HG02610 (cell line): ENCODE results near the gene RAX.
"Not testable (repeated sequence)": the region's sequence is repeated elsewhere in the genome, so short reads cannot be mapped to it uniquely, and the experiment has no call there.

ENCODE experiments used
- ATAC-seq: cut with Tn5 transposase; IDR thresholded peaks from one replicate; pipeline ENCODE4 v1.9.1; 2021; ENCODE audit warnings: mild to moderate bottlenecking, moderate library complexity; ENCODE audit not compliant: unreplicated experiment

The RAX gene

DNA sequence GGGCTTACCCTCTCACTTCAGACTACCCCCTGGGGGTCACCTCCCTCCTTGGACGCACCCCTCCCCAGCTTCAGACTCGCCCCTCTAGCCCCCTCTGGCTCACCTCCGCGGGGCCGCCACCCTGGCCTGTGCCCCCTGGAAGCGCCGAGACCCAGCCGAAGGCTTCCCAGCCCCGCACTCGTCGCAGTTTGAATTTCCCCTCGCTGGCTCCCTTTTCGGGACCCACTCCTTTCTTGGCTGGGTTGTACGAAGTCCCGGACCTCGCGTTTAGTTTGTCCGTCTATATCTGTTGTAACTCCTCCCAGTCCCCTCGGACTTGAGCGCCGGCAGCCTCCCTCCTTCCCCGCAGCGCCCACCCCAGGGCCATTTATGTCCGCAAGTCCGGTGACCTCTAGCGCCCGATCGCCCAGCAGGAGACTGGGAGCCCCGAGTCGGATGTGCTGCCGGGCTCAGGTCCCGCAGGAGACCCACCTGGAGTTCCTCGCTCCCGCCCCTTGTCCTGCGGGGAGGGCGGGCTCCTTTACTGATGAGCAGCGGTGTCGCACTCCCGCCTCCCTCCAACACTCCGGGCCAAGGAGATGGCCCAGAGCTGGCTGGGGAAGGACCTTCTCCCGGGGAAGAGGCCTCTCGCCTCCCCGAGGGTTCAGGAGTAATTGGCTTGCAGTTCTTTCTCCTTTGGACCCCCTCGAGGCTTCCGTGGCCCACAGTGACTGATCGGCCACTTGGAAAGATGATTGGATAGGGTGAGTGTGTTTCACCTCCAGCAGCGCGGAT, 692 bp upstream of the RAX start:
- no peak for ATAC-seq

- ATAC-seq = no peak
Observed at GRCh38 chr18:59272221-59272888, 899 bp downstream of the RAX start.

- ATAC-seq = no peak
Observed at GRCh38 chr18:59271606-59272220, 1.5 kb downstream of the RAX start.

DNA sequence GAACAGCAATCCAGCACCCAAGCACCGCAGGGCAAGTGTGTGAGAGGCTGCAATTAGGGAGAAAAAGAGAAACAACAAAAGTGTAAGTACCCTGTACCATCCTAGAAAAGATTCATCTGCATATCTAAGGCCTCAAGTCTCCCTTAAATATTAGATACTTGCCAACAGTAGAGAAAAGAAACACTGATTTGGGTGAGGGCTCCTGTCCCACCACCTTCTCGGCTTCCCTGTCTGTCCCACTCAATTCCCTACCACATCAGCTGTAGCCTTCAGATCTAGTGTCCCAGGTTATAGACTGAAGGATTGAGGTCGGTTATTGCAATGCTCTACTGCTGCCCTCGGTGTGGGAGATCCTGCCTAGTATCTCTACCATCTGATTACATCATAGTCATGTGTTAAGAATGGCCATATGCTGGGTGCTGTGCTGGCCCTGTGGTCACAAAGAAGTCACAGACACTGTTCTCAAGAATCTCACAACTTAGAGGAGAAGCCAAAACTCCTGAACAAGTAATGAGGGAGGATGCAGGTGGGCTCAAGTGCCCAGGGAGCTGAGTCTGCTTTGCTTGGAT, 2.5 kb downstream of the RAX start:
- no peak for ATAC-seq

- ATAC-seq = no peak
Observed at GRCh38 chr18:59269563-59270119, 3.6 kb downstream of the RAX start.

DNA sequence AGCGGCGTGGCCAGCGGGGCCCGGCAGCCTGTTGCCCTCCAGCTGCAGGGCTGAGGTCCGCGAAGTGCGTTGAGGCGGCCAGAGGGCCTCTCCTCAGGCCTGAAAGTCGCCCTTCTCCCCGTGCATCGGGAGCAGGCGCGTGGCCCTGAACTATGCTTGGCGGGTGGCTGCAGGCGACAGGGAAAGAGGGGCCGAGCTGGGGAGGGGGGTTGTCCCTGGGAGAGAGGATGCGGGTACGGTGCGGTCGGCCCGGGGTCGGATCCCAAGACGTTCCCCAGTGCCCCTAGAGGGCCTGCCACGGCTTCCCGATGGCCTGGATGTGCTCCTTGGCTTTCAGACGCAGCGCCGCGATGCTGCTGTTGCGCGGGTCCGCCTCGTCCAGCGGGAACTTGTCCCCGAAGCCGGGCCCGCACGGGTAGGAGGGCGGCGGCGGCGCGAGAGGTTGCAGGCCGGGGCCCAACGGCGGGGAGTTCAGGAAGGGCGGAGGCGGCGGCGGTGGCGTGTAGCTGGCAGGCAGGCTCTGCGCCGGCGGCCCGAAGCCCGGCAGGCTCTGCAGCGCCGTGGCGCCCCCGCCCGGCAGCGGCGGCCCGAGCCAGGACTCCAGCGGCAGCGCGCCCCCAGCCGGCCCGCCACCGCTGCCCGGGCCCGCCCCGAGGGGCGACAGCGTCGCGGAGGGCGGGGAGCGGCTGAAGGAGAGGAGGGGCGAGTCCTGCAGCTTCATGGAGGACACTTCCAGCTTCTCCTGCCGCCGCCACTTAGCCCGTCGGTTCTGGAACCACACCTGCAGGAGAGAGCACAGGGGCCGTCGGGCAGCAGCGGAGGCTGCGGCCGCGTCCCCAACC, 4.3 kb downstream of the RAX start:
- peak; percentile 43 for ATAC-seq

GRCh38 chr18:59268127-59268720, 5.0 kb downstream of the RAX start:
- ATAC-seq = no peak

DNA sequence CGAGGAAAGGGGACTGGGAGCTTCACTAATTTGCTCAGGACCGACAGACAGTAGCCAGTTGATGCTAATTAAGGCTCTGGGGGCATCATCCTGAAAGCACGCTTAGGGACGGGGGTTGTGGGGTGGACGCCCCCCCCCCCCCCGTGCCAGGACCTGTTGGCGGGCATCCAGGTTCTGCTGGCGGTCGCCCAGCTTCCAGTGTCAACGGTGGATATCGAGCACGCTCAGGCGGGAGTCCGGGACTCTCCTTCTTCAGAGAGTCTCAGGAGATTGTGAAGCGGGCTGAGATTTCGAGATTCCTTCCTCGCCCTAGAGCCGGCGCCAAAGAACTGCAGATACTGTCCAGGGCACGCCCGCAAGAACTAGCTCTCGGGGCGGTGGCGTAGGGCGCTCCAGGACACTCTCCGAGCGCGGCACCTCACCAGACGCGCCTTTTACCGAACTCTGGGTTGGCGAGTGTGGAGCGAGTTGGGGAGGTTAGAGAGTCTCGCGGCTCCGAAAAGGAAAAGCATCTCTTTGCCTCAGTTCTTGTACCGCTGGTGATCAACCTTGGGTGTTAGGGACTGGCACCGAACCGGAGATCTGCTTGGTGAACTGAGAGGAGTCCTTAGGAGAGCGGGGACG, 5.6 kb downstream of the RAX start:
- no peak for ATAC-seq

- ATAC-seq = no peak
Observed at GRCh38 chr18:59266886-59267502, 6.3 kb downstream of the RAX start.

DNA sequence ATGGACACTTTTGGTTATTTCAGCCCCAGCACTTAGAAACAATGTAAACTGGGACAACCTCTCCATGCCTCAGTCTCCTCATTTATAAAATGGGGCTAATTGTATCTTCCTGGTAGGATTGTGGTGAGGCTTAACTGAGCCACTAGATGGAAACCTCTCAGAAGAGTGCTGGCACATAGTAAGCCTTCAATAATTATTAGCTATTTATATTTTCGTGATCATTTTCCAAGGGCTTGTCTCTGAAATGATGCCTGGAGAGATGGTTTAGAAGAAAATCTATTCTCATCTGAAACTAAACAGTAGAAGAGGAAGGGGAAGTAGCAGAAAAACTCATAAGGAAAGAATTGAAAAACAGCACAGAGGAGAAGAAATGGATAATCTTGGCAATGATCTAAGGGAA, 6.8 kb downstream of the RAX start:
- ATAC-seq = no peak

GRCh38 chr18:59265974-59266369, 7.3 kb downstream of the RAX start:
- ATAC-seq = no peak

DNA sequence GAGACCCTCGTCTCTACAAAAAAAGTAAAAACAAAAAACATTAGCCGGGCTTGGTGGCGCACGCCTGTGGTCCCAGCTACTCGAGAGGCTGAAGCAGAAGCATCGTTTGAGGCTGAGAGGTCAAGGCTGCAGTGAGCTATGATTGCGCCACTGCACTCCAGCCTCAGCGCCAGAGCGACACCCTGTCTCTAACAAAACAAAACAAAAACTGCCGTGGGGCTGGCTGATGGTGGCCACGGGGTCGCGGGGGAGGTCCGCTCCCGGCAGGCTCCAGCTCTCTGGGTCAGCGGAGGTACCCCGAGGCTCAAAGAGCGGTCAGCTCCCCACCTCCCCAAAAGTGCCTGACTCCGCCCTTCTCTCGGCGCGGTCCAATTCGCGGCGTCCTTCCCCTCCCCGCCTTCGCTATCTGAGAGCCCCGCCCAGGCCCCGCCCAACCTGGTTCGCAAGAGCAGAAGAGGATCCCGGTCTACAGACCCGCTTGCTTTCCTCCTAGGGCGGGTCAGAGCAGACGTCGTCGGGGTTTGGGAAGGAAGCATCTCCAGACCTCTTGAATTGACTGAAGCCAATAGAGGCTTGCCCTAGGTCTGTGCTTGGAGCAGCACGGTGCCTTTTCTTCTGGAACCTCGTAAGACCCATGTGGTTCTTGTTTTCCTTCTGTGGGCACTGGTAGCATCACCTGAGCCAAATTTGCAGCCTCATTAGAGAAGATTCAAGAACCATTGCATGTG, 7.8 kb downstream of the RAX start:
- peak; percentile 48 for ATAC-seq

GRCh38 chr18:59264651-59265245, 8.5 kb downstream of the RAX start:
- ATAC-seq = no peak

- ATAC-seq = no peak
Observed at GRCh38 chr18:59264121-59264571, 9.1 kb downstream of the RAX start.

GRCh38 chr18:59263661-59264060, 9.6 kb downstream of the RAX start:
- ATAC-seq = no peak

GRCh38 chr18:59262243-59262642, 11.0 kb downstream of the RAX start:
- not testable (repeated sequence) for ATAC-seq

GRCh38 chr18:59261842-59262241, 11.4 kb downstream of the RAX start:
- ATAC-seq = not testable (repeated sequence)

DNA sequence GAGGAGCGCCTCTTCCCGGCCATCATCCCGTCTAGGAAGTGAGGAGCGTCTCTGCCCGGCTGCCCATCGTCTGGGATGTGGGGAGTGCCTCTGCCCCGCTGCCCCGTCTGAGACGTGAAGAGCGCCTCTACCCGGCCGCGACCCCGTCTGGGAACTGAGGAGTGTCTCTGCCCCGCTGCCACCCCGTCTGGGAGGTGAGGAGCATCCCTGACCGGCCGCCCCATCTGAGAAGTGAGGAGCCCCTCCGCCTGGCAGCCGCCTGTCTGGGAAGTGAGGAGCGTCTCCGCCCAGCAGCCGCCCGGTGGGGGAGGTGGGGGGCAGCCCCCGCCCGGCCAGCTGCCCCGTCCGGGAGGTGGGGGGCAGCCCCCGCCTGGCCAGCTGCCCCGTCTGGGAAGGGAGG, 17.8 kb downstream of the RAX start:
- ATAC-seq = not testable (repeated sequence)
